Smooth muscle cell (in vitro differentiated cells): ENCODE results near the gene TRIM62. TPM values are rescaled to one million over a fixed set of nuclear protein-coding genes. Genes with fewer than 3 reads are reported as not detected.
A peak's percentile ranks its signal among the peaks of the same experiment; 100 is the strongest.

ENCODE experiments used
- DNase-seq: peaks from one replicate; lab custom pipeline; 2025; ENCODE audit not compliant: unreplicated experiment; lab: John Stamatoyannopoulos, UW
- H2AFZ ChIP-seq: fragments of 200-600 bp; sonication (generic); 2 replicates; pipeline ENCODE4 v1.6.0; 2016; ENCODE audit warnings: antibody characterized with exemption, low read depth, mild to moderate bottlenecking
- H3F3A ChIP-seq: fragments of 200-600 bp; sonication (generic); 2 replicates; pipeline ENCODE4 v1.6.0; 2017; ENCODE audit warnings: antibody characterized with exemption, low read depth
- H3K27ac ChIP-seq: fragments of 200-600 bp; sonication (generic); 2 replicates; pipeline ENCODE4 v1.5.1; 2016; ENCODE audit warnings: low read depth, mild to moderate bottlenecking
- H3K27me3 ChIP-seq: fragments of 200-600 bp; sonication (generic); 2 replicates; pipeline ENCODE4 v1.6.1; 2016; ENCODE audit warnings: low read depth, mild to moderate bottlenecking
- H3K36me3 ChIP-seq: fragments of 200-600 bp; sonication (generic); 2 replicates; pipeline ENCODE4 v1.5.1; 2016; ENCODE audit warnings: low read depth
- H3K4me1 ChIP-seq: fragments of 200-600 bp; sonication (generic); 2 replicates; pipeline ENCODE4 v1.5.1; 2016; ENCODE audit warnings: low read depth
- H3K4me2 ChIP-seq: fragments of 200-600 bp; sonication (generic); 2 replicates; pipeline ENCODE4 v1.6.0; 2016; ENCODE audit warnings: mild to moderate bottlenecking
- H3K4me3 ChIP-seq: fragments of 200-600 bp; sonication (generic); 2 replicates; pipeline ENCODE4 v1.5.1; 2016; ENCODE audit warnings: mild to moderate bottlenecking
- H3K79me2 ChIP-seq: fragments of 200-600 bp; sonication (generic); 2 replicates; pipeline ENCODE4 v1.6.0; 2016; ENCODE audit warnings: low read depth, mild to moderate bottlenecking
- H3K9ac ChIP-seq: fragments of 200-600 bp; sonication (generic); 2 replicates; pipeline ENCODE4 v1.6.0; 2016; ENCODE audit warnings: low read depth
- H3K9me3 ChIP-seq: fragments of 200-600 bp; sonication (generic); replicated peaks from 2 replicates; pipeline ENCODE4 v1.5.1; 2016; ENCODE audit warnings: low read depth
- H4K20me1 ChIP-seq: fragments of 200-600 bp; sonication (generic); 2 replicates; pipeline ENCODE4 v1.6.0; 2016; ENCODE audit warnings: low read depth
- WGBS: methylation state at CpG from one replicate; pipeline ENCODE4 v1.1.7; 2016; ENCODE audit warnings: low lambda C conversion rate; 5-methylcytosine and 5-hydroxymethylcytosine counted together
- polyA plus RNA-seq: library from polyadenylated mRNA; unstranded; fragments of >200 nt; fragmentation: Nextera tagmentation; extraction: Ambion mirVana; gene quantifications from 2 replicates; pipeline ENCODE4 v1.2.1, GENCODE V29; 2016
- total RNA-seq: library from RNA; depleted of rRNA; stranded (reverse); fragments of >200 nt; gene quantifications from 2 replicates; pipeline ENCODE4 v1.2.3, GENCODE V29; 2014
- TF ChIP-seq, protein P1 (sequence below): fragments of 200-600 bp; sonication (generic); IDR thresholded peaks from 2 replicates; pipeline ENCODE4 v1.5.1; 2017; ENCODE audit warnings: borderline replicate concordance, mild to moderate bottlenecking, antibody characterized with exemption; ENCODE audit not compliant: insufficient read depth, poor library complexity, severe bottlenecking

The TRIM62 gene
- total and polyA plus RNA-seq, 2 experiments from 2014 or later, result 1.3 to 3.9 TPM

DNA sequence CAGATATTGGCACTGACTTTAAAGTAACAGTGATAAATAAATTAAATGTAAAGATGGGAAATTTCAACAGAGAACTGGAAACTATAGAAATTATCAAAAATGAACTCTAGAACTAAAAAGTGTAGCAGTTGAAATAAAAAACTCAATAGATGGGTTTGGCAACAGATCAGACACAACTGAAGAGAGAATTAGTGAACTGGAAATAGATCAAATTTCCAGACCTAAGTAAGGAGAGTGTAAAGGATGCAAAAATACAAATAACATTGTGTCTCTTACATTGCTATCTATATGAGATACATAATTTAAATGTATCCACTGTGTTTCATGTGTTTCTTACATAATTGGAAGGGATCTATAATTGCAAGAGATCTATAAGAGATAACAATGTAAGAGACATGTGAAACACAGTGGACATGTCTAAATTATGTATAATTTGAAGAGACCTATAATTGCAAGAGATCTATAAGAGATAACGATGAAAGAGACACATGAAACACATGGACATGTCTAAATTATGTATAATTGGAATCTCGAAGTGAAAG is 42.4 kb upstream of the TRIM62 start:
- Histone ChIP-seq H4K20me1 (no peaks in the 10 kb centered on the region), H3K36me3 (no peaks in the 10 kb centered on the region), H3K27me3 (no peaks in the 10 kb centered on the region), H3K9ac (no peak overlapping the region), H3K4me1 (peaks cover 6% of the 10 kb centered on the region), H3K79me2 (no peaks in the 10 kb centered on the region), H3K9me3 (peaks cover 7% of the 10 kb centered on the region), H3K27ac (no peak overlapping the region), H3K4me3 (no peak overlapping the region), H3F3A (peaks cover 5% of the 10 kb centered on the region), H3K4me2 (no peak overlapping the region), H2AFZ (no peak overlapping the region)
- 77% methylated on average over 2 of the region's 2 CpGs for WGBS
- no peak for DNase-seq
- TF ChIP-seq, protein P1, sequence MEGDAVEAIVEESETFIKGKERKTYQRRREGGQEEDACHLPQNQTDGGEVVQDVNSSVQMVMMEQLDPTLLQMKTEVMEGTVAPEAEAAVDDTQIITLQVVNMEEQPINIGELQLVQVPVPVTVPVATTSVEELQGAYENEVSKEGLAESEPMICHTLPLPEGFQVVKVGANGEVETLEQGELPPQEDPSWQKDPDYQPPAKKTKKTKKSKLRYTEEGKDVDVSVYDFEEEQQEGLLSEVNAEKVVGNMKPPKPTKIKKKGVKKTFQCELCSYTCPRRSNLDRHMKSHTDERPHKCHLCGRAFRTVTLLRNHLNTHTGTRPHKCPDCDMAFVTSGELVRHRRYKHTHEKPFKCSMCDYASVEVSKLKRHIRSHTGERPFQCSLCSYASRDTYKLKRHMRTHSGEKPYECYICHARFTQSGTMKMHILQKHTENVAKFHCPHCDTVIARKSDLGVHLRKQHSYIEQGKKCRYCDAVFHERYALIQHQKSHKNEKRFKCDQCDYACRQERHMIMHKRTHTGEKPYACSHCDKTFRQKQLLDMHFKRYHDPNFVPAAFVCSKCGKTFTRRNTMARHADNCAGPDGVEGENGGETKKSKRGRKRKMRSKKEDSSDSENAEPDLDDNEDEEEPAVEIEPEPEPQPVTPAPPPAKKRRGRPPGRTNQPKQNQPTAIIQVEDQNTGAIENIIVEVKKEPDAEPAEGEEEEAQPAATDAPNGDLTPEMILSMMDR, result no peak

- H3K4me1 ChIP-seq, result peaks cover 6% of the 10 kb centered on the region
- no peak overlapping the region for H2AFZ ChIP-seq
- no peaks in the 10 kb centered on the region for H3K79me2 ChIP-seq
- H3K4me3 ChIP-seq, result no peak overlapping the region
- no peak overlapping the region for H3K9ac ChIP-seq
- H3K27me3 ChIP-seq, result no peaks in the 10 kb centered on the region
- no peaks in the 10 kb centered on the region for H4K20me1 ChIP-seq
- 77% methylated on average over 1 of the region's 1 CpG for WGBS
- H3F3A ChIP-seq, result no peaks in the 10 kb centered on the region
- no peaks in the 10 kb centered on the region for H3K36me3 ChIP-seq
- TF ChIP-seq, protein P1, result no peak
- no peak overlapping the region for H3K4me2 ChIP-seq
- DNase-seq, result no peak
- no peak overlapping the region for H3K27ac ChIP-seq
- H3K9me3 ChIP-seq, result peaks cover 7% of the 10 kb centered on the region
Measured at GRCh38 chr1:33222381-33222780, 40.5 kb upstream of the TRIM62 start.

- H3K36me3 ChIP-seq, result no peaks in the 10 kb centered on the region
- no peak overlapping the region for H3K4me3 ChIP-seq
- no peaks in the 10 kb centered on the region for H3K79me2 ChIP-seq
- no peak overlapping the region for H3K9ac ChIP-seq
- no peak for DNase-seq
- WGBS, result 49% methylated on average over 2 of the region's 2 CpGs
- peaks cover 7% of the 10 kb centered on the region for H3K9me3 ChIP-seq
- H2AFZ ChIP-seq, result no peak overlapping the region
- TF ChIP-seq, protein P1, result no peak
- H3F3A ChIP-seq, result no peaks in the 10 kb centered on the region
- H3K4me1 ChIP-seq, result peaks cover 6% of the 10 kb centered on the region
- no peaks in the 10 kb centered on the region for H3K27me3 ChIP-seq
- no peak overlapping the region for H3K4me2 ChIP-seq
- no peaks in the 10 kb centered on the region for H4K20me1 ChIP-seq
- no peak overlapping the region for H3K27ac ChIP-seq
Measured at GRCh38 chr1:33221385-33221758, 39.5 kb upstream of the TRIM62 start.

DNA sequence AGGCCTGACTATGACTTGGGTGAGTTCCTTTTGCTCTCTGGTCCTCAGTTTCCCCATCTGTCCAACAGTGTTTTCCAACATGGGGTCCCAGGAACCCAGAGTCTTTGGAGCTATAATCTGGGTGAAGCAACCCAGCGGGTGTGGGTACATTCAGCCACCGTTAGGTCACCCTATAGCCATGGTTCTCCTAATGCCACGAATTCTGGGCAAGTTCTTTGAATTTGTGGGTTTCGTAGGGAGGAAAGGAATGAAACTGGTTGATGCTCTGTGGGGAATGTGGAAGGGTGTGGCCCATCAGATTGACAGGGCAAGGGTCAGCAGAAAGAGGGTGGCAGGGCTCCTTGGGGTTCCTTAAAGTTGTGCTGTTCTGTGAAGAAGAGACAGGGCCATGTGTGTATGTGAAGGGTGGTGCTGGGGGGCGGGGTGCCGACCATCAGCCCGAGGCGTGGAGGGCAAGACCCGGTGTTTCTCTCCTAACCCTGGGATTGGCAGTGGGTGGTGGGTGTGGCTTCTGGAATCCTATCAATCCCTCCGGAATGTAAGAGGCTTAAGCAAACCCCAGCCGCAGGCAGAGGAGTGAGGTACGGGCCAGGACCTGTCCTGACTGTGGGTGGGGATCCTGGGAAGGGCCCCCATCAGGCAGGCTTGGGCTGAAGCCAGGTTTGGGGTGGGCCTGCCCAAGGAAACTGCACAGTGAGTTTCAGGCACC is 39.0 kb upstream of the TRIM62 start:
- peak overlapping the region; percentile 11 for H3K27ac ChIP-seq

More for the DNA sequence above, 39.0 kb upstream of the TRIM62 start:
- TF ChIP-seq, protein P1, result no peak
- no peak for DNase-seq
- Histone ChIP-seq H3K4me1 (peaks cover 6% of the 10 kb centered on the region), H3K9me3 (peaks cover 7% of the 10 kb centered on the region), H4K20me1 (no peaks in the 10 kb centered on the region), H2AFZ (no peak overlapping the region), H3K4me2 (peak overlapping the region; percentile 17), H3K27me3 (no peaks in the 10 kb centered on the region), H3K4me3 (no peak overlapping the region), H3K36me3 (no peaks in the 10 kb centered on the region), H3K9ac (no peak overlapping the region), H3K79me2 (no peaks in the 10 kb centered on the region), H3F3A (no peaks in the 10 kb centered on the region)
- WGBS, result 39% methylated on average over 12 of the region's 12 CpGs
